AG04450 (cell line): ENCODE data around the gene CARF. TPM values are rescaled to one million over a fixed set of nuclear protein-coding genes. Genes with fewer than 3 reads are reported as not detected.
A peak's percentile ranks its signal among the peaks of the same experiment; 100 is the strongest.
"Not testable (repeated sequence)": the region's sequence is repeated elsewhere in the genome, so short reads cannot be mapped to it uniquely, and the experiment has no call there.

ENCODE experiments used
- CTCF ChIA-PET: fragments of 300-600, 350-600 bp; formaldehyde crosslinking; extraction: SDS; loops from one replicate; lab custom pipeline; 2022; ENCODE audit warnings: antibody characterized with exemption, inconsistent platforms; lab: Charles Lee
- POLR2A ChIA-PET: fragments of 350-600 bp; formaldehyde crosslinking; extraction: SDS; loops from one replicate; lab custom pipeline; 2021; ENCODE audit warnings: antibody characterized with exemption, inconsistent platforms; lab: Yijun Ruan, JAX
- DNase-seq: peaks from one replicate; pipeline ENCODE4 v3.0.0-alpha.2; 2011; ENCODE audit warnings: low read depth, low spot score
- H3K27ac ChIP-seq: one replicate; pipeline ENCODE4 v1.5.1; 2012; ENCODE audit warnings: low read depth, low read length, control low read depth
- H3K27me3 ChIP-seq: one replicate; pipeline ENCODE4 v1.6.0; 2012; ENCODE audit warnings: low read length; ENCODE audit not compliant: control insufficient read depth, insufficient read depth
- H3K4me3 ChIP-seq: 2 replicates; pipeline ENCODE4 v1.5.1; 2011; ENCODE audit warnings: mild to moderate bottlenecking, low read depth, low read length, control low read depth
- H3K9me3 ChIP-seq: 2 replicates; pipeline ENCODE4 v1.5.1; 2012; ENCODE audit warnings: low read length; ENCODE audit not compliant: control insufficient read depth, insufficient read depth
- polyA plus RNA-seq: library from polyadenylated mRNA; depleted of rRNA; stranded (reverse); fragments of >200 nt; gene quantifications from 2 replicates; pipeline ENCODE4 v1.2.3, GENCODE V29; 2011
- TF ChIP-seq, protein P1 (sequence below): IDR thresholded peaks from 2 replicates; pipeline ENCODE4 v1.5.1; 2011; ENCODE audit warnings: low read depth, low read length, control low read depth, inconsistent platforms

The CARF gene
- polyA plus RNA-seq, 1 experiment = 7.5 TPM

DNA sequence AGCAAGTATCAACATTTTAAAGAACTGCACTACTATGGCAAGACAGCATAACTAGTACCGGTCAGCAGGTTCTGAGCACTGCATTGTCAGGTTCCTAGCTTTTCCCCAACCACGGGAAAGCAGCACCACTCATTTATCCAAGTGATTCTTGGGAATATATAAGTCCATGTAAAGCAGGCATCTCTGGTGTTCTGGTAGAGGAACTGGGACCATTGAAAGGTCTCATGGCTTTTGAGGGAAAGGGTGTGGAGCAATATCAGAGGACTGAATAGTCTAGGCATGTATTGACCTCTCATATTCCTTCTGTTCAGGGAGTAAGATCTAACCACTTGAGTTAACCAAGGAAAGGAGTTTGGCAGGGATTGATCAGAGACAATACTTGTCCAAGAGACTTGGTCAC is 34.4 kb upstream of the CARF start:
- TF ChIP-seq, protein P1, sequence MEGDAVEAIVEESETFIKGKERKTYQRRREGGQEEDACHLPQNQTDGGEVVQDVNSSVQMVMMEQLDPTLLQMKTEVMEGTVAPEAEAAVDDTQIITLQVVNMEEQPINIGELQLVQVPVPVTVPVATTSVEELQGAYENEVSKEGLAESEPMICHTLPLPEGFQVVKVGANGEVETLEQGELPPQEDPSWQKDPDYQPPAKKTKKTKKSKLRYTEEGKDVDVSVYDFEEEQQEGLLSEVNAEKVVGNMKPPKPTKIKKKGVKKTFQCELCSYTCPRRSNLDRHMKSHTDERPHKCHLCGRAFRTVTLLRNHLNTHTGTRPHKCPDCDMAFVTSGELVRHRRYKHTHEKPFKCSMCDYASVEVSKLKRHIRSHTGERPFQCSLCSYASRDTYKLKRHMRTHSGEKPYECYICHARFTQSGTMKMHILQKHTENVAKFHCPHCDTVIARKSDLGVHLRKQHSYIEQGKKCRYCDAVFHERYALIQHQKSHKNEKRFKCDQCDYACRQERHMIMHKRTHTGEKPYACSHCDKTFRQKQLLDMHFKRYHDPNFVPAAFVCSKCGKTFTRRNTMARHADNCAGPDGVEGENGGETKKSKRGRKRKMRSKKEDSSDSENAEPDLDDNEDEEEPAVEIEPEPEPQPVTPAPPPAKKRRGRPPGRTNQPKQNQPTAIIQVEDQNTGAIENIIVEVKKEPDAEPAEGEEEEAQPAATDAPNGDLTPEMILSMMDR = no peak
- POLR2A ChIA-PET = no interaction called here
- CTCF ChIA-PET = interaction anchor here (0.6 kb wide), 1 partner anchor 304 kb away, joined by 9 read pairs; no protein-coding TSS in a partner anchor

DNA sequence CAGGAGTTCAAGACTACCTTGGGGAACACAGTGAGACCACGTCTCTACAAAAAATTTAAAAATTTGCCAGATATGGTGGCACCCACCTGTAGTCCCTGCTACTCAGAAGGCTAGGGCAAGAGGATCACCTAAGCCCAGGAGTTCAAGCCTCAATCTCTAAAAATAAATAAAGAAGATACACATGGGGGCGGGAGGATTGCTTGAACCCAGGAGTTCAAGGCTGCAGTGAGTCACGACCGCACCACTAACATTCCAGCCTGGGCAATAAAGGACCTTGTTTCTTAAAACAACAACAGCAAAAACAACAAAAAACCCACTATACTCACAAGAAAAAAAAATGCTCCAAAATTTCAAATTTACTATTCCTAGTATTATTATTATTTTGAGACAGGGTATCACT is 30.5 kb upstream of the CARF start:
- DNase-seq = no peak
- POLR2A ChIA-PET = no interaction called here
- Histone ChIP-seq H3K27ac (no peak overlapping the region), H3K27me3 (no peaks in the 10 kb centered on the region), H3K4me3 (no peak overlapping the region), H3K9me3 (no peaks in the 10 kb centered on the region)
- CTCF ChIA-PET = no interaction called here
- TF ChIP-seq, protein P1 = no peak

More for the DNA sequence above, 34.4 kb upstream of the CARF start:
- no peaks in the 10 kb centered on the region for H3K27me3 ChIP-seq
- no peak overlapping the region for H3K27ac ChIP-seq
- no peaks in the 10 kb centered on the region for H3K9me3 ChIP-seq
- no peak overlapping the region for H3K4me3 ChIP-seq
- no peak for DNase-seq

DNA sequence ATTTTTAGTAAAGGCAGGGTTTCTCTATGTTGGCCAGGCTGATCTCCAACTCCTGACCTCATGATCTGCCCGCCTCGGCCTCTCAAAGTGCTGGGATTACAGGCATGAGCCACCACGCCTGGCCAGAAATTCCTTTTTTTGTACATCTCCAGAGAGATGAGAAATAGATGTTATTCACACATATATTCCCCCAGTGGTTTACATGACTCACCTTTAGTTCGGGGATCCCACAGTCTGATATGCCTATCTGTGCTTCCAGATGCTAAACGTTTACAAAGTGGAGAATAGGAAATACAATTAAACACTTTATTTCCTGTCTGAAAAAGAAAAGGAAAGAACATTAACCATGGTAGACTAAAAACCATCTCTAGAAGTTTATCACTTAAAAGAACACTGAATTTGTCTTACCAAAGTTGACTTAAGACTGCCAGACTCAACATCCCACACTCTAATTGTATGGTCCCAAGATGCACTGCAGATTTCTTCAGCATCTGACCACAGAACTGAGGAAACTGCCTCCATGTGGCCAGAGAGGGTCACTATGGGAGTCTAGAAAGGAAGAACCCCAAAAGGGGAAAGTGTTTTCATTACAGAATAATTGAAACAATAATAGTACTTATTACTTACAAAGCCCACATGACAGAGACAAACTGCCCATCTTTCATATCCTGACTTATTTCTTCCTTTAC is 27.9 kb upstream of the CARF start:
- H3K27ac ChIP-seq = peak overlapping the region; percentile 31
- no peaks in the 10 kb centered on the region for H3K9me3 ChIP-seq
- TF ChIP-seq, protein P1 = peak; percentile 38
- peak; percentile 36 for DNase-seq
- ChIA-PET POLR2A (no interaction called here), CTCF (interaction anchor here (0.8 to 2.5 kb wide), 2 partner anchors 53 to 295 kb away, joined by 3 to 6 read pairs; no protein-coding TSS in a partner anchor)
- H3K27me3 ChIP-seq = no peaks in the 10 kb centered on the region
- H3K4me3 ChIP-seq = no peak overlapping the region

DNA sequence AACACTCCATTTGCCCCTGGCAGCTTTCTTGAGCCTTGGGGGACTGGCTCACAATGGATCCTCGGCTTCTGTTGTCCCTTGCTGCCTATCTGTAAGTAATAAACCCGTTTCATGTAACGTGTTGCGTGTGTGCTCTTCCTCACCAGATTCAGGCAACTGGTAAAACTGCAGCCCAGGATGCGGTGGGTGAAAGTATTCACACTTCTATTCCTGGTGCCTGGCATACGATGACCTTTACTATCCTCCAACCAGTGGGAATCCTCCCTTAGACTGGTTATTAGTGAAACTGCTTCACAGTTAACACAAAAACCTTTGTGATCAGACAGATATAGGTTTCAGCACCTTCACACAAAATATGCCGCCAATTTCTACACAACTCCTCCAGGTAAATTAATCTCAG is 26.9 kb upstream of the CARF start:
- CTCF ChIA-PET = interaction anchor here (0.6 to 2.5 kb wide), 2 partner anchors 296 to 314 kb away, joined by 4 to 6 read pairs; no protein-coding TSS in a partner anchor
- no peaks in the 10 kb centered on the region for H3K9me3 ChIP-seq
- POLR2A ChIA-PET = interaction anchor here (0.5 kb wide), 1 partner anchor 53 kb away, joined by 13 read pairs; no protein-coding TSS in a partner anchor

DNA sequence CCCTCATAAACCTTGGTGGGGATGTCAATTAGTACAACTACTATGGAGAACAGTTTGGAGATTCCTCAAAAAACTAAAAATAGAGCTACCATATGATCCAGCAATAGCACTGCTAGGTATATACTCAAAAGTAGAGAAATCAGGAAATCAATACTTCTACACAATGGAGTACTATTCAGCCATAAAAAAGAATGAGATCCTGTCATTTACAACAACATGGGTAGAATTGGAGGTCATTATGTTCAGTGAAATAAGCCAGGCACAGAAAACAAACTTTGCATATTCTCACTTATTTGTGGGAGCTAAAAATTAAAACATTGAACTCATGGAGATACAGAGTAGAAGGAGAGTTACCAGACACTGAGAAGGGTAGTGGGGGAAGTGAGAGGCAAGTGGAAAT is 6.6 kb upstream of the CARF start:
- POLR2A ChIA-PET, DNase-seq, H3K9me3 ChIP-seq, CTCF ChIA-PET, H3K27ac ChIP-seq, H3K27me3 ChIP-seq, H3K4me3 ChIP-seq: not testable (repeated sequence)

More for the DNA sequence above, 26.9 kb upstream of the CARF start:
- TF ChIP-seq, protein P1 = no peak
- H3K27me3 ChIP-seq = no peaks in the 10 kb centered on the region
- no peak overlapping the region for H3K4me3 ChIP-seq
- DNase-seq = no peak
- H3K27ac ChIP-seq = no peak overlapping the region
